Osteocyte (in vitro differentiated cells): Measurements from ENCODE around the gene U2SURP. TPM values are rescaled to one million over a fixed set of nuclear protein-coding genes. Genes with fewer than 3 reads are reported as not detected.

ENCODE experiments used
- DNase-seq: peaks from one replicate; pipeline ENCODE4 v3.0.0; 2021; ENCODE audit warnings: mixed read lengths; ENCODE audit not compliant: unreplicated experiment; ENCODE audit errors: extremely low spot score
- H3K27ac Mint-ChIP-seq: one replicate; pipeline ENCODE4 v1.8.0; 2021; ENCODE audit warnings: mild to moderate bottlenecking, mixed read lengths; ENCODE audit not compliant: unreplicated experiment
- H3K27me3 Mint-ChIP-seq: one replicate; pipeline ENCODE4 v1.8.0; 2021; ENCODE audit warnings: mixed read lengths; ENCODE audit not compliant: unreplicated experiment
- H3K36me3 Mint-ChIP-seq: one replicate; pipeline ENCODE4 v1.8.0; 2021; ENCODE audit warnings: mixed read lengths; ENCODE audit not compliant: unreplicated experiment
- H3K4me1 Mint-ChIP-seq: one replicate; pipeline ENCODE4 v1.8.0; 2021; ENCODE audit warnings: mixed read lengths; ENCODE audit not compliant: unreplicated experiment
- H3K4me3 Mint-ChIP-seq: one replicate; pipeline ENCODE4 v1.8.0; 2021; ENCODE audit warnings: mild to moderate bottlenecking, moderate library complexity, mixed read lengths; ENCODE audit not compliant: unreplicated experiment
- H3K9me3 Mint-ChIP-seq: one replicate; pipeline ENCODE4 v1.8.0; 2021; ENCODE audit warnings: mixed read lengths; ENCODE audit not compliant: unreplicated experiment
- total RNA-seq: library from RNA; stranded (reverse); gene quantifications from 2 replicates; pipeline ENCODE4 v1.2.1, GENCODE V29; 2021
- TF ChIP-seq, protein P1 (sequence below): fragments of 200-600 bp; sonication (generic); IDR thresholded peaks from 2 replicates; pipeline ENCODE4 v1.5.0; 2021; ENCODE audit warnings: antibody characterized with exemption, mild to moderate bottlenecking, moderate library complexity

The U2SURP gene
- total RNA-seq, 1 donor from 2014 or later: 88.8 TPM

DNA sequence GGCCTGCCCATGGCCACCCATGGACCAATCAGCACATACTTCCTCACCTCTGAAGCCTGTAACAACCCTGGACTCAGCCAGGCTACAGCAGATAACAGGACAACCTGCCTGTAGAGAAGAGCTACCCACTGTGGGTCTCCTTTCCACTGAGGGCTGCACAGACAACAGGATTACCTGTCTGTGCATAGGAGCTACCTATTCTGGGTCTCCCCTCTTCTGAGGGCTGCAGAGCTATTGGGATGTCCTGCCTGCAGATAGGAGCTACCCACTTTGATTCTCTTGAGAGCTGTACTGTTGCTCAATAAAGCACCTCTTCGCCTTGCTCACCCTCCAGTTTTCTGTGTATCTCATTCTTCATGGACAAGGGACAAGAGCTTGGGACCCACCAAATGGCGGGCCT lies 94.4 kb downstream of the U2SURP start:
- Mint-ChIP-seq H3K27me3 (peaks cover 13% of the 10 kb centered on the region), H3K4me1 (peaks cover 7% of the 10 kb centered on the region), H3K9me3 (no peaks in the 10 kb centered on the region), H3K27ac (no peak overlapping the region), H3K36me3 (no peaks in the 10 kb centered on the region), H3K4me3 (no peak overlapping the region)
- DNase-seq: no peak
- TF ChIP-seq, protein P1, sequence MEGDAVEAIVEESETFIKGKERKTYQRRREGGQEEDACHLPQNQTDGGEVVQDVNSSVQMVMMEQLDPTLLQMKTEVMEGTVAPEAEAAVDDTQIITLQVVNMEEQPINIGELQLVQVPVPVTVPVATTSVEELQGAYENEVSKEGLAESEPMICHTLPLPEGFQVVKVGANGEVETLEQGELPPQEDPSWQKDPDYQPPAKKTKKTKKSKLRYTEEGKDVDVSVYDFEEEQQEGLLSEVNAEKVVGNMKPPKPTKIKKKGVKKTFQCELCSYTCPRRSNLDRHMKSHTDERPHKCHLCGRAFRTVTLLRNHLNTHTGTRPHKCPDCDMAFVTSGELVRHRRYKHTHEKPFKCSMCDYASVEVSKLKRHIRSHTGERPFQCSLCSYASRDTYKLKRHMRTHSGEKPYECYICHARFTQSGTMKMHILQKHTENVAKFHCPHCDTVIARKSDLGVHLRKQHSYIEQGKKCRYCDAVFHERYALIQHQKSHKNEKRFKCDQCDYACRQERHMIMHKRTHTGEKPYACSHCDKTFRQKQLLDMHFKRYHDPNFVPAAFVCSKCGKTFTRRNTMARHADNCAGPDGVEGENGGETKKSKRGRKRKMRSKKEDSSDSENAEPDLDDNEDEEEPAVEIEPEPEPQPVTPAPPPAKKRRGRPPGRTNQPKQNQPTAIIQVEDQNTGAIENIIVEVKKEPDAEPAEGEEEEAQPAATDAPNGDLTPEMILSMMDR: no peak

DNA sequence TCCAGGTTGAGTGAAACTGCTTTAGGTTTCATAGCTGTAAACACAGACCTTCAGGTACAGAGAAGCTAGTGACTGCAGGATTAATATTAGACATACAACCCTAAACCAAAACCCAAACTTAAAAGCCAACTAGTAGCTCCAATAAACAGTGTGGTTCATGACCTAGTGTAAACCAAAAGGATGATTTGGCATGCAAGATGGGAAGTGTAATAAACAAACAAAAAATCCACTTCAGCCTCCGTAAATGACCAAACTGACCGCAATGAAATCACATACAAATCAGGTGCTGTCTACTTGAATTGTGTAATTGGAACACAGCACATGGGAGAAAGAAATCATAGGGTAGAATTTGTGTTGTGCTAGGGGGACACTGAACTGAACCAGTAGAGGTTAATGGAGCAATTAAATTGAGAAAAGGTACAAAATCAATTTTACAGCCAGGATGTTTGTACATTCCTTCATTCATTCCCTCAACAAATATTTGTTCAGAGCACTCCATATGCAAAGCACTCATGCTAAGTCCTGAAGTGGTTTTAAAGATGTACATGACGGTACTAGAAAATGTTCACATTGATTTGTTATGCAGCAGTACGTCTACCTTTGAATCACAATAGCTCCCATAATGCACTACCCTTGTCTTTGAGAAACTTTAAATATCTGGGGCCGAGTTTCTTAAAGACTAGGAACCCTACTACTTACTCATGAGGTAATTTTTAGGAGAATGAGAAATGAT lies 96.8 kb downstream of the U2SURP start:
- no peak overlapping the region for H3K4me3 Mint-ChIP-seq
- H3K27ac Mint-ChIP-seq: no peak overlapping the region
- H3K27me3 Mint-ChIP-seq: peaks cover 22% of the 10 kb centered on the region
- no peaks in the 10 kb centered on the region for H3K36me3 Mint-ChIP-seq
- H3K9me3 Mint-ChIP-seq: no peaks in the 10 kb centered on the region
- H3K4me1 Mint-ChIP-seq: peaks cover 7% of the 10 kb centered on the region
- no peak for DNase-seq
- TF ChIP-seq, protein P1: no peak

- TF ChIP-seq, protein P1: no peak
- no peak for DNase-seq
- Mint-ChIP-seq H3K36me3 (no peaks in the 10 kb centered on the region), H3K9me3 (peaks cover 1% of the 10 kb centered on the region), H3K4me3 (no peak overlapping the region), H3K27ac (no peak overlapping the region), H3K4me1 (peaks cover 7% of the 10 kb centered on the region), H3K27me3 (peaks cover 22% of the 10 kb centered on the region)
These were observed 97.8 kb downstream of the U2SURP start for GRCh38 chr3:143099210-143099609.

- Mint-ChIP-seq H3K4me1 (peaks cover 7% of the 10 kb centered on the region), H3K27ac (no peak overlapping the region), H3K9me3 (peaks cover 6% of the 10 kb centered on the region), H3K4me3 (no peak overlapping the region), H3K27me3 (peaks cover 22% of the 10 kb centered on the region), H3K36me3 (no peaks in the 10 kb centered on the region)
- TF ChIP-seq, protein P1: no peak
- DNase-seq: no peak
These were observed 98.3 kb downstream of the U2SURP start for GRCh38 chr3:143099690-143100089.

- H3K36me3 Mint-ChIP-seq: peaks cover 2% of the 10 kb centered on the region
- no peak for DNase-seq
- H3K4me3 Mint-ChIP-seq: no peak overlapping the region
- peaks cover 10% of the 10 kb centered on the region for H3K9me3 Mint-ChIP-seq
- TF ChIP-seq, protein P1: no peak
- no peak overlapping the region for H3K27ac Mint-ChIP-seq
- H3K27me3 Mint-ChIP-seq: peaks cover 22% of the 10 kb centered on the region
- H3K4me1 Mint-ChIP-seq: peaks cover 7% of the 10 kb centered on the region
These were observed 99.1 kb downstream of the U2SURP start for GRCh38 chr3:143100451-143100850.
